ENCODE measurements around the gene LYRM7. TPM values are rescaled to one million over a fixed set of nuclear protein-coding genes. Genes with fewer than 3 reads are reported as not detected.
"Not testable (repeated sequence)": the region's sequence is repeated elsewhere in the genome, so short reads cannot be mapped to it uniquely, and the experiment has no call there.

The LYRM7 gene
- total RNA-seq, 8 experiments from 2014 or later = 6.0 to 15.5 (median 9.2) TPM

DNA sequence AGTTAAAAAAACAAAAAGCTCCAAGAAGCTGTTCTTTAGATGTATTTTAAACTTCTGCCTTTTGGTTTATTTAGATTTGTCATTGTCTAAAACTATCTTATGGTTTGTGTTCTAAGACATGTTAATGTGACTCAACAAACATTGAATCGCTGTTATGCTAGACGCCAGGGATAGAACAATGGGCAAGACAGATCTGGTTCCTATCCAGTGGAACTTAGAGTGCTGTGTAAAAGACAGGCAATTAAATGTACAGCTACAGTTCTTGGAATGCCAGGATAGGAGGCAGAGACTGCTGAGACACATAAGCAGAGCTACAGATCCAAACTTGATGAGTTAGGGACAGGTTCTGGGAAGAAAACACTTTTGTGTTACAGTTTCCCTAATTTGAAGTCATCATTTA lies 22.4 kb downstream of the LYRM7 start:
- WGBS, 10 experiments = 0 to 100% (median 41%) methylated on average over 1 to 2 of the region's 2 CpGs; no CpG with 5 or more reads in 1 of the 10 experiments
- no peaks in the 10 kb centered on the region for H3K4me1 ChIP-seq (replicated peaks in 1 of 2)
- H3K4me3 ChIP-seq = no peak overlapping the region
- H3K27ac ChIP-seq = no peak overlapping the region
- peak in 6 of 8 experiments; percentile 26 to 74 (median 66) for ATAC-seq (replicated peaks in 6 of 8)
- in situ Hi-C loops (cut with MboI; ENCODE audit: low pct_unique_long_range_greater_than_20kb in 2 of 9, low sequenced_read_pairs in 9 of 9, unreplicated experiment in 9 of 9) = no loop called here

GRCh38 chr5:131193897-131194296 lies 23.2 kb downstream of the LYRM7 start:
- ATAC-seq (replicated peaks in 6 of 8); H3K27ac ChIP-seq; H3K4me1 ChIP-seq (replicated peaks in 1 of 2); in situ Hi-C loops (cut with MboI; ENCODE audit: low pct_unique_long_range_greater_than_20kb in 2 of 9, low sequenced_read_pairs in 9 of 9, unreplicated experiment in 9 of 9); H3K4me3 ChIP-seq: not testable (repeated sequence)
- WGBS, 10 experiments = 83 to 100% (median 100%) methylated on average over 1 to 5 of the region's 7 CpGs; no CpG with 5 or more reads in 2 of the 10 experiments

GRCh38 chr5:131194725-131195124 lies 24.0 kb downstream of the LYRM7 start:
- WGBS, 10 experiments = 69 to 100% (median 95%) methylated on average over 1 to 4 of the region's 5 CpGs; no CpG with 5 or more reads in 5 of the 10 experiments
- H3K4me3 ChIP-seq = no peak overlapping the region
- H3K27ac ChIP-seq = no peak overlapping the region
- no peak for ATAC-seq (replicated peaks in 6 of 8)
- H3K4me1 ChIP-seq (replicated peaks in 1 of 2) = no peaks in the 10 kb centered on the region
- in situ Hi-C loops (cut with MboI; ENCODE audit: low pct_unique_long_range_greater_than_20kb in 2 of 9, low sequenced_read_pairs in 9 of 9, unreplicated experiment in 9 of 9) = no loop called here

DNA sequence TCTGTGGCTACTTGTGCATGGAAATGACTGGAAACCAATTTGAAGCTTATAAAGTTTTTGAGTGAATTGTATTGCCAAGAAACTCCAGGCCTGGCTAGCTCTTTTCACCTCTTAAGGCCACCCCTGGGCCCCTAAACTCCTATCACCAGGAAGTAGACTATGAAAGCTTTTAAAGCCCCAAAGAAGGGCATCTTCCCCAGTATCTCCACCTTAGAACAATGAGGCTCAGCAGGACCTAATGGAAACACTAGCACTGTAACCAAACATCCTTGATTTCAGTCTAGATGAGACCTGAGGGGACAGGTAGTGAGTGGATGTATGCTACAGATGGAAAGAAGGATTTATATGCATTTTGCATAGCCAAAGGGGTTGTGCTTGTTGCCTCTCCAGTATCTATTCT lies 25.0 kb downstream of the LYRM7 start:
- Histone ChIP-seq H3K4me1 (replicated peaks in 1 of 2) (no peaks in the 10 kb centered on the region), H3K27ac (no peak overlapping the region), H3K4me3 (no peak overlapping the region)
- no peak for ATAC-seq (replicated peaks in 6 of 8)
- in situ Hi-C loops (cut with MboI; ENCODE audit: low pct_unique_long_range_greater_than_20kb in 2 of 9, low sequenced_read_pairs in 9 of 9, unreplicated experiment in 9 of 9) = no loop called here

DNA sequence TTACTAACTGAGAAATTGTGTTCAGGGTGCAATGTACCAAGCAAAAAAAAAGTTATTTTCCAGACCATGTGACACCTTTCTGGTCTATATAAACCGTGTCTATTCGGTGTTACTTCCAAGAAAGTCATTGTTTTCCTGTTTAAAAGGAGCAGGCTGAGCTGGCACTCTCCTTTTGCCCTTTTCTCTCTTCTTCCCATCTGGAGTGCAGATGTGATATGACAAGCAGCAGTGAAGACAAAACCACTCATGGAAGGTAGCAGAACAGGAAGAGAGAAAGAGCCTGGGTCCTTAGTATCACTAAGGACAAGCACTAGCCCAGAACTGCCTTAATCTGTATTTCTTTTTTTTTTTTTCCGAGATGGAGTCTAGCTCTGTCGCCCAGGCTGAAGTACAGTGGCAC lies 25.6 kb downstream of the LYRM7 start:
- H3K4me3 ChIP-seq = no peak overlapping the region
- no peaks in the 10 kb centered on the region for H3K4me1 ChIP-seq (replicated peaks in 1 of 2)
- peak in 1 of 8 experiments; percentile 32 for ATAC-seq (replicated peaks in 6 of 8)
- 7 to 100% (median 82%) methylated on average over 1 to 4 of the region's 4 CpGs; no CpG with 5 or more reads in 1 of the 10 experiments for WGBS, 10 experiments
- in situ Hi-C loops (cut with MboI; ENCODE audit: low pct_unique_long_range_greater_than_20kb in 2 of 9, low sequenced_read_pairs in 9 of 9, unreplicated experiment in 9 of 9) = no loop called here
- H3K27ac ChIP-seq = no peak overlapping the region

DNA sequence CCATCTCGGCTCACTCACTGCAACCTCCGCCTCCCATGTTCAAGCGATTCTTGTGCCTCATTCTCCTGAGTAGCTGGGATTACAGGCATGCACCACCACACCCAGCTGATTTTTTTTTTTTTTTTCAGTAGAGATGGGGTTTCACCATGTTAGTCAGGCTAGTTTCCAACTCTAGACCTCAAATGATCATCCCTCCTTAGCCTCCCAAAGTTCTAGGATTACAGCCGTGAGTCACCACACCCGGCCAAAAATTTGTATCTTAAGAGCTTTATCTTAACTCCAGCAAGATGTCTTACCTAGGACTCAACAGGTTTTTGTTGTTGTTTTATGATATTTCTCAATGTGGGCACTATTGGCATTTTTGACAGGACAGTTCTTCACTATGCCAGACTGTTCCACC lies 27.9 kb downstream of the LYRM7 start:
- no peak overlapping the region for H3K27ac ChIP-seq
- ATAC-seq (replicated peaks in 6 of 8) = peak in 1 of 8 experiments; percentile 35
- 43 to 95% (median 86%) methylated on average over 1 to 5 of the region's 5 CpGs; no CpG with 5 or more reads in 1 of the 10 experiments for WGBS, 10 experiments
- in situ Hi-C loops (cut with MboI; ENCODE audit: low pct_unique_long_range_greater_than_20kb in 2 of 9, low sequenced_read_pairs in 9 of 9, unreplicated experiment in 9 of 9) = no loop called here
- H3K4me1 ChIP-seq (replicated peaks in 1 of 2) = no peaks in the 10 kb centered on the region
- H3K4me3 ChIP-seq = no peak overlapping the region

GRCh38 chr5:131200560-131200959 lies 29.8 kb downstream of the LYRM7 start:
- no peaks in the 10 kb centered on the region for H3K4me1 ChIP-seq (replicated peaks in 1 of 2)
- no peak for ATAC-seq (replicated peaks in 6 of 8)
- WGBS, 10 experiments = 84 to 100% (median 93%) methylated on average over 3 of the region's 3 CpGs
- no peak overlapping the region for H3K4me3 ChIP-seq
- H3K27ac ChIP-seq = no peak overlapping the region
- in situ Hi-C loops (cut with MboI; ENCODE audit: low pct_unique_long_range_greater_than_20kb in 2 of 9, low sequenced_read_pairs in 9 of 9, unreplicated experiment in 9 of 9) = no loop called here

DNA sequence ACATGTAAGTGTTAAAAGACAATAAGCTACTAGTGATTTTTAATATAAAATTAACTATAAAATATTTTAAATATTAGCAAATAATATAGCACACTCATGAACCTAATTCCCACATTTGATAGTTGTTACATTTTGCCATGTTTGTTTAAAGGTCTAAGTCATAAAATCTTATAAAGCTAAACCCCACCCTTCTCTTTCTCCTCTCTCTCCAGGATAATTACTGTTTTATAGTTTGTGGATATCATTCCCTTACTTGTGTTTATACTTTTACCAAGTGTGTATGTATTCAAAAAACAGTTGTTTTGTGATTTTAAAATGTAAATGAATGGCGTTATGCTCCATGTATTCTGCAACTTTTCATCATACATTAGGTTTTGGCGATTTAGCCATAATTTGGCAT lies 34.2 kb downstream of the LYRM7 start:
- H3K4me3 ChIP-seq = no peak overlapping the region
- WGBS, 10 experiments = 71 to 100% (median 89%) methylated on average over 1 to 2 of the region's 2 CpGs
- in situ Hi-C loops (cut with MboI; ENCODE audit: low pct_unique_long_range_greater_than_20kb in 2 of 9, low sequenced_read_pairs in 9 of 9, unreplicated experiment in 9 of 9) = no loop called here
- no peaks in the 10 kb centered on the region for H3K4me1 ChIP-seq (replicated peaks in 1 of 2)
- no peak for ATAC-seq (replicated peaks in 6 of 8)
- H3K27ac ChIP-seq = no peak overlapping the region

- in situ Hi-C loops (cut with MboI; ENCODE audit: low pct_unique_long_range_greater_than_20kb in 2 of 9, low sequenced_read_pairs in 9 of 9, unreplicated experiment in 9 of 9) = no loop called here
- Histone ChIP-seq H3K4me3 (no peak overlapping the region), H3K4me1 (replicated peaks in 1 of 2) (no peaks in the 10 kb centered on the region), H3K27ac (no peak overlapping the region)
- no peak for ATAC-seq (replicated peaks in 6 of 8)
- WGBS, 10 experiments = 90 to 100% (median 96%) methylated on average over 1 to 2 of the region's 2 CpGs; no CpG with 5 or more reads in 6 of the 10 experiments
These were observed 35.3 kb downstream of the LYRM7 start for GRCh38 chr5:131206061-131206460.

- WGBS, 10 experiments = 11 to 100% (median 80%) methylated on average over 1 of the region's 1 CpG; no CpG with 5 or more reads in 1 of the 10 experiments
- no peak overlapping the region for H3K4me3 ChIP-seq
- ATAC-seq (replicated peaks in 6 of 8) = no peak
- H3K4me1 ChIP-seq (replicated peaks in 1 of 2) = no peaks in the 10 kb centered on the region
- no peak overlapping the region for H3K27ac ChIP-seq
- in situ Hi-C loops (cut with MboI; ENCODE audit: low pct_unique_long_range_greater_than_20kb in 2 of 9, low sequenced_read_pairs in 9 of 9, unreplicated experiment in 9 of 9) = no loop called here
These were observed 36.0 kb downstream of the LYRM7 start for GRCh38 chr5:131206772-131207171.

- H3K4me1 ChIP-seq (replicated peaks in 1 of 2) = no peaks in the 10 kb centered on the region
- no peak overlapping the region for H3K27ac ChIP-seq
- ATAC-seq (replicated peaks in 6 of 8) = no peak
- in situ Hi-C loops (cut with MboI; ENCODE audit: low pct_unique_long_range_greater_than_20kb in 2 of 9, low sequenced_read_pairs in 9 of 9, unreplicated experiment in 9 of 9) = no loop called here
- 40 to 100% (median 100%) methylated on average over 1 of the region's 1 CpG; no CpG with 5 or more reads in 6 of the 10 experiments for WGBS, 10 experiments
- H3K4me3 ChIP-seq = no peak overlapping the region
These were observed 38.4 kb downstream of the LYRM7 start for GRCh38 chr5:131209175-131209505.

- Histone ChIP-seq H3K4me3 (no peak overlapping the region), H3K4me1 (replicated peaks in 1 of 2) (no peaks in the 10 kb centered on the region), H3K27ac (no peak overlapping the region)
- ATAC-seq (replicated peaks in 6 of 8) = no peak
- 15 to 80% (median 63%) methylated on average over 1 to 5 of the region's 6 CpGs; no CpG with 5 or more reads in 1 of the 10 experiments for WGBS, 10 experiments
- in situ Hi-C loops (cut with MboI; ENCODE audit: low pct_unique_long_range_greater_than_20kb in 2 of 9, low sequenced_read_pairs in 9 of 9, unreplicated experiment in 9 of 9) = no loop called here
These were observed 38.9 kb downstream of the LYRM7 start for GRCh38 chr5:131209506-131210150.

DNA sequence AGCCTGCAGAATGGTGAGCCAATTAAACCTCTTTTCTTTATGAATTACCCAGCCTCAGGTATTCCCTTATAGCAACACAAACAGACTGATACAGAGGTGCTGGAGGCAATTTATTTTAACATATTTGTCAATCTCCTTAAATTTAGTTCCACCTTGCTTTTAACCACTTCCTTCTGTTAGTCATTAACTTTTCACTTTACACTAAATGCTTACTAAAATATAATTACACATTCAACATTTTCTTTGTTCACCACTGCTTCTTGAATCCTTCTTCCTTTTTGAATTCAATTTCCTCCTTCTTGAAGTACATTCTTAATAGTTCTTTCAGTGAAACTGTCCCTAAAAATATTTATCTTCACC lies 39.4 kb downstream of the LYRM7 start:
- Histone ChIP-seq H3K4me1 (replicated peaks in 1 of 2) (peaks cover 0 to under 1% of the 10 kb centered on the region in 2 donors), H3K4me3 (no peak overlapping the region), H3K27ac (no peak overlapping the region)
- no peak for ATAC-seq (replicated peaks in 6 of 8)
- in situ Hi-C loops (cut with MboI; ENCODE audit: low pct_unique_long_range_greater_than_20kb in 2 of 9, low sequenced_read_pairs in 9 of 9, unreplicated experiment in 9 of 9) = no loop called here

GRCh38 chr5:131211669-131212068 lies 40.9 kb downstream of the LYRM7 start:
- ATAC-seq (replicated peaks in 6 of 8) = no peak
- Histone ChIP-seq H3K4me1 (replicated peaks in 1 of 2) (peaks cover 0 to 4% of the 10 kb centered on the region in 2 donors), H3K27ac (no peak overlapping the region), H3K4me3 (no peak overlapping the region)
- in situ Hi-C loops (cut with MboI; ENCODE audit: low pct_unique_long_range_greater_than_20kb in 2 of 9, low sequenced_read_pairs in 9 of 9, unreplicated experiment in 9 of 9) = no loop called here
- WGBS, 10 experiments = 20 to 100% (median 96%) methylated on average over 1 to 5 of the region's 5 CpGs; no CpG with 5 or more reads in 5 of the 10 experiments
